ENCODE data around the gene AKR1B1. TPM values are rescaled to one million over a fixed set of nuclear protein-coding genes. Genes with fewer than 3 reads are reported as not detected.

AKR1B1 gene
- total and polyA plus RNA-seq, 2 experiments from 2014 or later: 61.0 to 164 TPM

DNA sequence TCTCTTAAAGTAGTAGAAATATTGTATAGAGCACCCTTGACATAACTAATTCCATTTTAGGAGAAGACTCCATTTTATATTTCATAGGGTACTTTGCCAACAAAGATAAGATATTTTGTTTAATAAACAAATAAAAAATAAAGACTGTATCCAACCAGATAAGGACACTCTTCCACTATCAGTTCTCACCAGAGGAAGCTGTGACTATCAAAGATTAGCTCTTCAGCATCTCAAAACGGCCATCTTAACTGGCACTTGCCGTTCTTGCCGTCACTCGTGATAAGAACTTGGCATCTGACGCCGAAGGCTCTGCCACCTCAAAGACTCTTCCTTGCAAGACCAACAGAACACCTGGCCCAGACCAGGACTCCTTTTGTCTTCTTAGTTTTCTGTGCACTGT, 26.3 kb upstream of the AKR1B1 start:
- Histone ChIP-seq H3K27me3 (replicated peaks; ENCODE audit: insufficient read depth) (no peaks in the 10 kb centered on the region; the same call in 1 of the 2 replicates), H3K9me2 (ENCODE audit: insufficient read depth) (no peaks in the 10 kb centered on the region), H3K4me2 (ENCODE audit: unreplicated experiment) (no peak overlapping the region), H2AFZ (no peak overlapping the region), H3K4me1 (ENCODE audit: insufficient read depth) (peaks cover 10% of the 10 kb centered on the region), H3K27ac (no peak overlapping the region), H3K9ac (no peak overlapping the region), H3K4me3 (no peak overlapping the region), H3K79me2 (ENCODE audit: insufficient read depth) (no peaks in the 10 kb centered on the region), H3K9me3 (ENCODE audit: low read depth) (no peaks in the 10 kb centered on the region), H4K20me1 (ENCODE audit: insufficient read depth) (no peaks in the 10 kb centered on the region), H3K36me3 (ENCODE audit: low read depth) (no peaks in the 10 kb centered on the region), H3F3A (ENCODE audit: insufficient read depth) (peaks cover 9% of the 10 kb centered on the region; the same call in 1 of the 2 replicates)
- in situ Hi-C loops (cut with MboI): no loop called here
- 60 to 74% methylated on average over 6 of the region's 6 CpGs for WGBS, 2 experiments (ENCODE audit: low coverage in 1 of 2, low lambda C conversion rate in 2 of 2, missing lambda C conversion rate in 2 of 2)
- DNase-seq: no peak
- TF ChIP-seq EZH2 (IDR thresholded peaks at IDR 0.05; ENCODE audit: insufficient read depth, poor library complexity, severe bottlenecking) (no peak), EZH2phosphoT487 (IDR thresholded peaks at IDR 0.05; ENCODE audit: insufficient read depth, low read depth) (no peak)

- in situ Hi-C loops (cut with MboI): no loop called here
- Histone ChIP-seq H3K4me2 (ENCODE audit: unreplicated experiment) (no peak overlapping the region), H3K79me2 (ENCODE audit: insufficient read depth) (no peaks in the 10 kb centered on the region), H3K9ac (no peak overlapping the region), H3K36me3 (ENCODE audit: low read depth) (no peaks in the 10 kb centered on the region), H3F3A (ENCODE audit: insufficient read depth) (peaks cover 9% of the 10 kb centered on the region; the same call in 1 of the 2 replicates), H3K9me2 (ENCODE audit: insufficient read depth) (no peaks in the 10 kb centered on the region), H3K27ac (no peak overlapping the region), H3K9me3 (ENCODE audit: low read depth) (no peaks in the 10 kb centered on the region), H3K27me3 (replicated peaks; ENCODE audit: insufficient read depth) (no peaks in the 10 kb centered on the region; the same call in 1 of the 2 replicates), H4K20me1 (ENCODE audit: insufficient read depth) (no peaks in the 10 kb centered on the region), H3K4me3 (no peak overlapping the region), H3K4me1 (ENCODE audit: insufficient read depth) (peaks cover 13% of the 10 kb centered on the region), H2AFZ (no peak overlapping the region)
- 91 to 96% methylated on average over 2 of the region's 2 CpGs for WGBS, 2 experiments (ENCODE audit: low coverage in 1 of 2, low lambda C conversion rate in 2 of 2, missing lambda C conversion rate in 2 of 2)
- DNase-seq: no peak
- TF ChIP-seq EZH2 (IDR thresholded peaks at IDR 0.05; ENCODE audit: insufficient read depth, poor library complexity, severe bottlenecking) (no peak), EZH2phosphoT487 (IDR thresholded peaks at IDR 0.05; ENCODE audit: insufficient read depth, low read depth) (no peak)
Observed at GRCh38 chr7:134483296-134483695, 24.4 kb upstream of the AKR1B1 start.

- Histone ChIP-seq H3K27me3 (replicated peaks; ENCODE audit: insufficient read depth) (no peaks in the 10 kb centered on the region; the same call in 1 of the 2 replicates), H3F3A (ENCODE audit: insufficient read depth) (peaks cover 9% of the 10 kb centered on the region; the same call in 1 of the 2 replicates), H3K36me3 (ENCODE audit: low read depth) (no peaks in the 10 kb centered on the region), H3K9ac (no peak overlapping the region), H3K4me3 (no peak overlapping the region), H3K9me2 (ENCODE audit: insufficient read depth) (no peaks in the 10 kb centered on the region), H4K20me1 (ENCODE audit: insufficient read depth) (no peaks in the 10 kb centered on the region), H3K79me2 (ENCODE audit: insufficient read depth) (no peaks in the 10 kb centered on the region), H3K9me3 (ENCODE audit: low read depth) (no peaks in the 10 kb centered on the region), H3K4me1 (ENCODE audit: insufficient read depth) (peaks cover 13% of the 10 kb centered on the region), H3K4me2 (ENCODE audit: unreplicated experiment) (no peak overlapping the region), H2AFZ (no peak overlapping the region), H3K27ac (no peak overlapping the region)
- in situ Hi-C loops (cut with MboI): no loop called here
- no peak for TF ChIP-seq EZH2phosphoT487 (IDR thresholded peaks at IDR 0.05; ENCODE audit: insufficient read depth, low read depth)
- TF ChIP-seq EZH2 (IDR thresholded peaks at IDR 0.05; ENCODE audit: insufficient read depth, poor library complexity, severe bottlenecking): no peak
- no peak for DNase-seq
Observed at GRCh38 chr7:134482858-134483257, 24.0 kb upstream of the AKR1B1 start.

GRCh38 chr7:134481167-134481566, 22.3 kb upstream of the AKR1B1 start:
- Histone ChIP-seq H3K79me2 (ENCODE audit: insufficient read depth) (no peaks in the 10 kb centered on the region), H3K9ac (no peak overlapping the region), H3K4me1 (ENCODE audit: insufficient read depth) (peaks cover 13% of the 10 kb centered on the region), H4K20me1 (ENCODE audit: insufficient read depth) (no peaks in the 10 kb centered on the region), H3K9me2 (ENCODE audit: insufficient read depth) (no peaks in the 10 kb centered on the region), H3K9me3 (ENCODE audit: low read depth) (no peaks in the 10 kb centered on the region), H3K4me2 (ENCODE audit: unreplicated experiment) (peak overlapping the region; percentile 70), H3K4me3 (no peak overlapping the region), H2AFZ (no peak overlapping the region), H3K27ac (no peak overlapping the region), H3F3A (ENCODE audit: insufficient read depth) (peaks cover 12% of the 10 kb centered on the region; the same call in 1 of the 2 replicates), H3K27me3 (replicated peaks; ENCODE audit: insufficient read depth) (no peaks in the 10 kb centered on the region; the same call in 1 of the 2 replicates), H3K36me3 (ENCODE audit: low read depth) (no peaks in the 10 kb centered on the region)
- TF ChIP-seq EZH2 (IDR thresholded peaks at IDR 0.05; ENCODE audit: insufficient read depth, poor library complexity, severe bottlenecking): no peak
- TF ChIP-seq EZH2phosphoT487 (IDR thresholded peaks at IDR 0.05; ENCODE audit: insufficient read depth, low read depth): no peak
- in situ Hi-C loops (cut with MboI): no loop called here
- no peak for DNase-seq
- WGBS, 2 experiments (ENCODE audit: low coverage in 1 of 2, low lambda C conversion rate in 2 of 2, missing lambda C conversion rate in 2 of 2): 85 to 94% methylated on average over 3 of the region's 3 CpGs

DNA sequence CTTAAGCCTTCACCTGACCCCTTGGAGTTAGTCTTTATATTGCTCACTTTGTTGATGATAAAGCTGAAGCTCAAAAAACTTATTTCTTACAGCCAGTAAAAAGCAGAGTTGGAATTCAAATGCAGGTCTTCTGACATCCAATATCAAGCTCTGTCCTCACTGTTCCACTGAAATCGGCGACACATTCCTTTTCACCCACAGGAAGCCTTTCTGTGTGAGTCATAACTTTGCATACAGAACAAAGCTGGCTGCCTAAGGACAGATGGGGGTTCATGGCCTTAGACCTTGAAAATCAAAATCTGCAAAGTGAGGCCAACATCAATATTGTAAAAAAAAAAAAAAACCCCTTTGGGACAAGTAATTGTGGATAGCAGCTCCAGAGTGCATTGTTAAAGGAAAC, 21.8 kb upstream of the AKR1B1 start:
- Histone ChIP-seq H3K36me3 (ENCODE audit: low read depth) (no peaks in the 10 kb centered on the region), H2AFZ (no peak overlapping the region), H3K27ac (no peak overlapping the region), H4K20me1 (ENCODE audit: insufficient read depth) (no peaks in the 10 kb centered on the region), H3K9me3 (ENCODE audit: low read depth) (no peaks in the 10 kb centered on the region), H3K9me2 (ENCODE audit: insufficient read depth) (no peaks in the 10 kb centered on the region), H3K4me2 (ENCODE audit: unreplicated experiment) (peak overlapping the region; percentile 70), H3K9ac (no peak overlapping the region), H3F3A (ENCODE audit: insufficient read depth) (peaks cover 12% of the 10 kb centered on the region; the same call in 1 of the 2 replicates), H3K4me3 (no peak overlapping the region), H3K79me2 (ENCODE audit: insufficient read depth) (no peaks in the 10 kb centered on the region), H3K27me3 (replicated peaks; ENCODE audit: insufficient read depth) (no peaks in the 10 kb centered on the region), H3K4me1 (ENCODE audit: insufficient read depth) (peaks cover 13% of the 10 kb centered on the region)
- WGBS, 2 experiments (ENCODE audit: low coverage in 1 of 2, low lambda C conversion rate in 2 of 2, missing lambda C conversion rate in 2 of 2): 3 to 8% methylated on average over 2 of the region's 2 CpGs
- in situ Hi-C loops (cut with MboI): no loop called here
- TF ChIP-seq EZH2phosphoT487 (IDR thresholded peaks at IDR 0.05; ENCODE audit: insufficient read depth, low read depth) (no peak), EZH2 (IDR thresholded peaks at IDR 0.05; ENCODE audit: insufficient read depth, poor library complexity, severe bottlenecking) (no peak)
- peak; percentile 70 for DNase-seq

Data from GM23248 (cell line).